Renal cortex interstitium (tissue), 11 donors: ENCODE measurements around the gene STX18. TPM values are rescaled to one million over a fixed set of nuclear protein-coding genes. Genes with fewer than 3 reads are reported as not detected.
"Not testable (repeated sequence)": the region's sequence is repeated elsewhere in the genome, so short reads cannot be mapped to it uniquely, and the experiment has no call there.

Experiments used
- DNase-seq, 11 donors: peaks; one replicate each; pipeline ENCODE4 v3.0.0-alpha.2; 2013; ENCODE audit warnings: low read depth in 9 of 11, low spot score in 4 of 11; ENCODE audit errors: extremely low read depth in 1 of 11
- polyA plus RNA-seq, 3 donors: library from polyadenylated mRNA; unstranded; fragments of 120-200 nt; gene quantifications; one replicate each; pipeline ENCODE4 v1.2.1, GENCODE V29; 2013; ENCODE audit not compliant: insufficient read length in 3 of 3

STX18 gene
- polyA plus RNA-seq, 3 donors = 65.2 to 75.8 (median 74.2) TPM

DNA sequence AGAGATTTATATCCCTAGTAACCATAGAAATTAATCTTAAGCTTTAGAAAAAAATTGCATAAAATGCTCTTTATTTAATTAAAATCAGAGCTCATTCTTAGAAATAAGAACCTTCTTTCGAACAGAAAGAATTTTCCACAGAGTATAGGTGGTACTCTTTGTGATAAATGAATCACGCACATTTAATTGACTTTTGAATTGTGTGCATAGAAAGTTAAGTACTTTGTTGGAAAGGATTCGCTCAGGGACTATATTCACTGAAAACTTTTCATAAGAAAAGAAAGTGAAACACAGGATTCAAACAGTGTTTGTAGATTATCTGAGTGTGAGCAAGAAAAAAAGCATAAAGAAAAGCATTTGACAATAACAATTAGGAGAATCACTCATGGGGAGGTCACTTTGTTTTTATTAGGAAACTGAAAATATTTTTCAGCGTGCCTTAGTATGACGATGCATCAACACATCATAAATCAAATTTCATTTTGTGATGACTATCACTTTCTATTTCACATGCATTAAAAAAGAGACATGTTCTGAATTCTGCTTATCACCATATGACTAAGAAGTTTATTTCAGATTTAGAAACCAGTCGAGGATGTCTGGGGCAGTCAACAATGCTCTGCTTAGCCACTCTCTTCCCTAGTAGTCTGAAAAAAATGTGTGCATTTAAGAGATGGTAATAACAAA, 49.5 kb downstream of the STX18 start:
- DNase-seq = no peak

GRCh38 chr4:4491396-4491893, 50.4 kb downstream of the STX18 start:
- DNase-seq = no peak

DNA sequence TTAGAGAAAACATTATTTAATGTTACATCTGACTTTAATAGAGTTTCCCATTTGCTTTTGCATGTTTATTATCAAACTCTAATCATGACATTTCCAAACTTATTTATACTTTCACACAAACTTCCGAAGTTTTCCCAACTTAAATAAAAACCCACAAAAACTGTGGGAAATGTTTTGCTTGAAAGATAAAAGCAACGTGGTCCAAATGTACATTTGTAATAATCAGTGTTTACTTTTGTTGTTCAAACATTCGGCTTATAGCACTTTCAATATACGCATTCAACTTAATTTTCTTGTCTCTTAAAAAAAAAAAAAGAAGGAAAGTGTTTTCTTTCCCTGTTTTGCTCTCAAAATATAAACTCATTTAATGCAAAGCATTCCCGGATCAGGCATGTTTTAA, 51.0 kb downstream of the STX18 start:
- DNase-seq = no peak

DNA sequence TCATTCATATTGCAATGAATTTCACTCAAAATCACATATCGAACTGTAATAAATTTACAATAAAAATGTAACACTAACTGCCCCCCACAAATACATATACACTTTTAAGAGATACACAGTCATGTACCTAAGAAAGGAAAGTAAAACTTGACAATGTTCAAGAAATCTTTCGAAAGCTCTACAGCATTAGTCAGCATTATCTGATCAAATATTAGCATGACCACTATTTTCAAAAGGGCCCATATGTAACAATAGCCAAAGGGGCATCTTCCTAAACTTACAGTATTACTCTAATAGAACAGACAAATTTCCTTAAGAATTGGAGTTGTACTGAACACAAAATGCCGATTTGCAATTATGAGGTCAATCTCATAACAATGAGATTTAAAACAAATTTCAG, 51.8 kb downstream of the STX18 start:
- no peak for DNase-seq

DNA sequence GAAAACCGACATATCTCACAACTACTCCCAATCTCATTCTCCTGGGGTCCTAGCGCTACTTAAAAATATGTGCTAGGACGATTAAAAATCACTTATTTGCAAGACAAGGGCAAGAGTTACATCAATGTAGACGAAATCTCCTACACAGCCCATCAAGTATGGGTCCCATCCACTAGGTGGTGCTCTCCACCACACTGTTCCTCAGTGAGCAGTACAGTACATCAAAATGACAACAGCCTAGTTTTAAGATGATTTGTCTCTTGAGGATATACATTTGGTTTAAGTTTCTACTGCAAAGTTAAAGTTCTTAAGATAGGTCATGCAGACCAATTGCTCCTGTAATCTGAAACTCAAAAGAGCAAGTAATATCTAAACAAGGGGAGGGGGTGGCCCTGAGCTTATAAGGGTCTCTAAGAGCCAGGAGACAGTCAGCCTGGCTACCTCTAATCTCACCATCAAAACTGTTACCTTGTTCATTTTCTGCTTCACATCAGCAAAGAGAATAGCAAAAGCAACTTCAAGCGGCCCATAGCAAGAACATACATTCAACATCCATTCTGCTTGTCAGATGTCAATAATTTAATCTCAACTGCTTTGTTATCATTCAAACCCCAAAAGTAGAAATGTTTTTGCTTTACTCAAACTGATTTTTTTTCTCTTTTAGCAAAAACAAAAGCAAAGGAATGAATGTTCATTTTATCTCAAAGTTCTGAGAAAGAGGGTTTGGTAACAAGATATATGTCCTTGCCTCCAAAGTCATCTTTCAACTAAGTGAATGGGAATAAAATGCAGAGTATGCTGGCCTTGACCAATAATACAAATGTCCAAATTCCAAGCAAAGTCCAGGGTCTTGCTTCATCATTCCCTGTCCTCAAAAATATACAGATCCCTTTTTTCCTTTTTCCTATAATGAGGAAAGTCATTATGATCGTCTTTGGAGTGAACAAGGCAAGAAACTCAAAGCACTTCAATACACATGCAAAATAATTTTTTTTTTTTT, 53.1 kb downstream of the STX18 start:
- DNase-seq = peak; percentile 54 to 76 (median 62)

DNA sequence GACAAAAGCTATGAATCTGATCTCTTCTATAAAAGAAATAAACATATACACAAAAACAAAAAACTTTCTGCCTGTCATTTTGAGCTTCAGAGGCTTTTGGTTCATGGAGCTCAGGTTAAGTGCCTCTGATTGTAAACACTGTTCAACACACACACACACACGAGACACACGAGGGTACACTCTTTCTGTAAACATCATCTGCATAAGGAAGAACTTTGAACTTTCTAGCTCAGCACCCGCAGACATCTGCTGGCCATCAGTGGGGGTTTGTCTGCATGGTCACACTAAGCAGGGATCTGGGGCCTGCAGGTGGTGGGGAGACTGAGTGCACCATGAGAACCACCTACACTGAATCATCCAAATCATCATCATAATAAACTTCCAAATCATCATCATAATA, 54.9 kb downstream of the STX18 start:
- no peak for DNase-seq

GRCh38 chr4:4485806-4486205, 56.0 kb downstream of the STX18 start:
- DNase-seq = no peak

DNA sequence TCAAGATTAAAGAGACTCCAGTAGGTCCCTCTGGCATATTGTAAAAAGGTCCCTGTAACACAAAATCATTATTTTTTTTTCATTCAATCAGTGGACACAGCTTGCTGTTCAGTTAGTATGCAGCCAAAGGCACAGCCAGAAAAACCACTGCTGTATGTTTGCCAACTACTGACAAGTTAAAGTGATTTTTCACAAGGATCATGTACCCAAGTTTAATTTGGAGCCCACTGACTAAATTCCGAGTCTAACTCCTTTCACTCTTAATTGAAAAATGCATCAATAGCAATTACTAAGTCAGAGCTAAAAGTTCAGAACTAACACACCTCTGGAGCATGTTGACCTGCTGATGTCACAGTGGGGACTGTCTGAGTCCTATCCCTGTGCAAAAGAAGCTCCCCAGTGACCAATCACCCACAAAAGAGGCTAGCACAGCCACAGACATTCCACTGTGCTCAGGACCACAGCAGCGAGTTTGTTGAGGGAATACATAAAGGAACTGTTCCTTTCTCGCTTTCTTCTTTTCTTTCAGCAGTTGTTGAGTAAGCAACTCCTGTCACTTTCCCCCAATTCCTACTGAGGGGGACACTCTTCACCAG, 60.4 kb downstream of the STX18 start:
- no peak for DNase-seq

- no peak for DNase-seq
Observed at GRCh38 chr4:4480685-4481398, 61.0 kb downstream of the STX18 start.

DNA sequence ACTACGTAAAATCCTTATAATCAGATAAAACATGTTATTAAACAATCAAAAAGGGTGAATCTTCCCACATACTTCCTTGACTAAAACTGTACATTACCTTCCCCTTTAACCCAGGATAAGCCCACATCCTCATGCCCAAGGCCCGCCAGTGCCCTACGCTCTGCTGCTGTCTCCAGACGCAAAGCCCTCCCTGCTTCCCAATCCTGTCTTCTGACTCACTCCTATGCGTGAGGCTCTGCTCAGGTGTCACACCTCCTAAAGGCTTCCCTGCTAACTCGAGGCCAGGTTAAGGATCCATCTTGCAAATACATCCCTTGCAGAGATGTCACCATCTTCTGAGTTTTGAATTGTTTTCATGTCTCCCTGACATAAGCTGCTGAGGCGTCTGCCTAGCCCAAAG, 61.6 kb downstream of the STX18 start:
- no peak for DNase-seq

- DNase-seq = no peak
Observed at GRCh38 chr4:4479366-4479765, 62.5 kb downstream of the STX18 start.

GRCh38 chr4:4477796-4478195, 64.1 kb downstream of the STX18 start:
- no peak for DNase-seq

- no peak for DNase-seq
Observed at GRCh38 chr4:4477391-4477790, 64.5 kb downstream of the STX18 start.

- no peak for DNase-seq
Observed at GRCh38 chr4:4474476-4474875, 67.4 kb downstream of the STX18 start.

DNA sequence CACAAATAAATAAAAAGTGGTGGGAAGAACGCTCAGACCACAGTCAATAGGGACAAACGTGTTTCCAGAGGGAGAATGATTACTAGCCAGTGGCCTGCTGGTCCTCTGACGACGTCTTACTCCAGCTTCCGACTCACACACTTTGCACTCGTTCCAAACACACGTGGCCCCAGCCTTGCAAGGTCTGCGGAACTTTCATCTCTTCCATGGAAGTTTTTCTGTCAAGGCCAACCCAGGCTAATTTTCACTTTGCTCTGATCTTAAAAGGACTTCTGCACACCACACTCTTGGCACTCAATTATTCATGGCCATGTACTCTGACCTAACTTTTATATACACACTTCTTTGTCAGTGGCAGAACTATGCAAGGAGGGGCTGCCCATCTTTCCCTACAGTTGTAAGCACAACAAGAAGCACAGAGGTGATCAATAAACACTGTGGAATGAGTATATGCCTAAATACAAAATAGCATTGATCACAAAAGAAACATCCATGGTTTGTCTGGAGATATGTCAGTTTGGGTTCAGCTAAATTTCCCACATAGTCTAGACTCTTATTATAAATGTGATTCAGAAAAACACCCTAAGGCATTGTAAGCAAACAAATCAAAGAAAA, 69.4 kb downstream of the STX18 start:
- DNase-seq = no peak

- no peak for DNase-seq
Observed at GRCh38 chr4:4471195-4471594, 70.7 kb downstream of the STX18 start.

DNA sequence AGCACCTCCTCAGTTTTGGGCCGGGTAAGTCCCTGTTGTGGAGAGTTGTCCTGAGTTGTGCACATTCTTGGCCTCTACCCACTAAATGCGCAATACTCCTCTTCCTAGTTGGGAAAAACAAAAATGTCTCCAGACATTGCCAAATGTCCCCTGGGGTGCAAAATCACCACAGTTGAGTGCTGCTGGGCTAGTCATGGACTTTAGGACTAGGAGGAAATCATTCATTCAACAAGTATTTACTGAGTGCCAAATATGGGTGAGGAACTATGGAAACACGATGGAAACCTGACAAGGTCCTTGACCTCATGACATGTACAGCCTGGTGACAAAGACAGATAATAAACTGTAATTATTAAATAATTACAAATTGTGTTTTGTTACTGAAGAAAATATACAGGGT, 71.6 kb downstream of the STX18 start:
- DNase-seq = no peak

DNA sequence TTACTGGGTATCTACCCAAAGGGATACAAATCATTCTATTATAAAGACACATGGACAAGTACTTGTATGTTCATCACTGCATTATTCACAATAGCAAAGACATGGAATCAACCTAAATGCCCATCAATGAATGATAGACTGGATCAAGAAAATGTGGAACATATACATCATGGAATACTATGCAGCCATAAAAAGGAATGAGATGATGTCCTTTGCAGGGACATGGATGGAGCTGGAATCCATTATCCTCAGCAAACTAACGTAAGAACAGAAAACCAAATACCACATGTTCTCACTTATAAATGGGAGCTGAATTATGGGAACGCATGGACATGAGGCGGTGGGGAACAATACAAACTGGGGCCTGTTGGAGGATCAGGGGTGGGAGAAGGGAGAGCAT, 76.6 kb downstream of the STX18 start:
- DNase-seq = not testable (repeated sequence)

- no peak for DNase-seq
Observed at GRCh38 chr4:4462970-4463369, 78.9 kb downstream of the STX18 start.
